GM12873 (cell line): ENCODE data around the gene SYS1.
A peak's percentile ranks its signal among the peaks of the same experiment; 100 is the strongest.

Experiments used
- TF ChIP-seq, protein P1 (sequence below): IDR thresholded peaks from 2 replicates; pipeline ENCODE4 v1.5.1; 2012; ENCODE audit warnings: low read depth, mild to moderate bottlenecking, moderate library complexity, low read length, control low read depth; ENCODE audit not compliant: insufficient read depth; ENCODE audit errors: missing control alignments

The SYS1 gene

DNA sequence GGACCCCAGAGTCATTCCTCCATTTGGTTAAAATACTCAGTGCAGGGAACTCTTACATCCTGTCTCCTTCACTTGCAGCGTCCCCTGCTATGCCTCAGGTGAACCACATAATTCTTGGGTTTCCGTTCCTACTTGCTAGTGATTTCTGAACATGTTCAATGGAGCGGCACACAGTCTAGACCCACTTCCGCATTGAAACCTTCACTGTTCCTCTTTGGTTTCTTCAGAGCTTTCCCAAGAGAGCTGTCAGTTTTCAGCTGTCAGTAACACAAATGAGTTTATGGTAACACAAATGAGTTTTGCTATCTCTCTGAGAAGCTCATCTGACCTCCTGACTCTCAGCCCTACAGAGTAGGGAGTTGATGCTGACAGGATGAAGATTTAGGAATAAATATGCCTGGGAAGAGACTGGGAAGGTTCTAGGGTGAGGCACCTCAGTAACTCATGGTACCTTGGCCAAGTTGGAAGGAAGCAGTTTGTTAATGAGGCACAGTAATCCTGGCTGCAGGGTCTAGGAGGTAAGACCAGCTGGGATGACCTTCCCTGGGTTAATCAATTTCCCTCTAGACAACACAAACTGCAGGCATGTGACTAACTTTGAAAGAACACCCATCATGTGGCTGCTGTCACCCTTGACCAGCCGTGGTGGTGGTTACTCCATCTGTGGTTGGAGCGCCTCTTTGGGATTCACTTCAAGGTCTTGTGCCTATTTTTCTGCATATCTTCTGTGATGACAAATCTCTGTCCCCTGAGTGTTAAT is 5.4 kb downstream of the SYS1 start:
- TF ChIP-seq, protein P1, sequence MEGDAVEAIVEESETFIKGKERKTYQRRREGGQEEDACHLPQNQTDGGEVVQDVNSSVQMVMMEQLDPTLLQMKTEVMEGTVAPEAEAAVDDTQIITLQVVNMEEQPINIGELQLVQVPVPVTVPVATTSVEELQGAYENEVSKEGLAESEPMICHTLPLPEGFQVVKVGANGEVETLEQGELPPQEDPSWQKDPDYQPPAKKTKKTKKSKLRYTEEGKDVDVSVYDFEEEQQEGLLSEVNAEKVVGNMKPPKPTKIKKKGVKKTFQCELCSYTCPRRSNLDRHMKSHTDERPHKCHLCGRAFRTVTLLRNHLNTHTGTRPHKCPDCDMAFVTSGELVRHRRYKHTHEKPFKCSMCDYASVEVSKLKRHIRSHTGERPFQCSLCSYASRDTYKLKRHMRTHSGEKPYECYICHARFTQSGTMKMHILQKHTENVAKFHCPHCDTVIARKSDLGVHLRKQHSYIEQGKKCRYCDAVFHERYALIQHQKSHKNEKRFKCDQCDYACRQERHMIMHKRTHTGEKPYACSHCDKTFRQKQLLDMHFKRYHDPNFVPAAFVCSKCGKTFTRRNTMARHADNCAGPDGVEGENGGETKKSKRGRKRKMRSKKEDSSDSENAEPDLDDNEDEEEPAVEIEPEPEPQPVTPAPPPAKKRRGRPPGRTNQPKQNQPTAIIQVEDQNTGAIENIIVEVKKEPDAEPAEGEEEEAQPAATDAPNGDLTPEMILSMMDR = no peak

DNA sequence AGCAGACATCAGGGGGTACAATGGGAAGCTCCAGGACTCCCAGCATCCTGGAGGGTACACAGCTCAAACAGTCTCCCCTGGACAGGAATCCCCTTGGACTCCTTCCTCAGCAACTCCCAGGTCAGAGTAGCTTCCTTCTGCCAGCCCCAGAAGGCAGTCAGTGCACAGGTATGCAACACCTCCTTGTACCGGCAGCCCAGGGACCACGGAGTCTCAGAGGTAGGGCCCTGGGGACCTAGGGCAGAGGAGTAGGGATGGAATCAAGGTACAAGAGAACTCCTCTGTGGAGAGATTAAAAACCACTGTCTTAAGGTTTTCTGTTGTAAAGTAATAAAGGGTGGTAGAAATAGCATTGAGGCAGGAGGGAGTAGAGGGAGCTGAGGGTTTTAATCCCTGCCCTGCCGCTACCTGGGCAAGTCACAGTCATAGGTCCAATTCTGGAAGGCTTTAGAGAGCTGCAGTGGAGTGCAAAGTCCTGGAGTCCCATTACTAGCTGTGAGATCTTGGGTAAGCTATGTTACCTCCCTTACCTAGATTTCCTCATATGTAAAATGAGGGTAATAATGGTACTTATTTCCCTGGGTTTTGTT is 7.7 kb downstream of the SYS1 start:
- TF ChIP-seq, protein P1 = no peak

- TF ChIP-seq, protein P1 = no peak
Observed at GRCh38 chr20:45372241-45372640, 9.3 kb downstream of the SYS1 start.

DNA sequence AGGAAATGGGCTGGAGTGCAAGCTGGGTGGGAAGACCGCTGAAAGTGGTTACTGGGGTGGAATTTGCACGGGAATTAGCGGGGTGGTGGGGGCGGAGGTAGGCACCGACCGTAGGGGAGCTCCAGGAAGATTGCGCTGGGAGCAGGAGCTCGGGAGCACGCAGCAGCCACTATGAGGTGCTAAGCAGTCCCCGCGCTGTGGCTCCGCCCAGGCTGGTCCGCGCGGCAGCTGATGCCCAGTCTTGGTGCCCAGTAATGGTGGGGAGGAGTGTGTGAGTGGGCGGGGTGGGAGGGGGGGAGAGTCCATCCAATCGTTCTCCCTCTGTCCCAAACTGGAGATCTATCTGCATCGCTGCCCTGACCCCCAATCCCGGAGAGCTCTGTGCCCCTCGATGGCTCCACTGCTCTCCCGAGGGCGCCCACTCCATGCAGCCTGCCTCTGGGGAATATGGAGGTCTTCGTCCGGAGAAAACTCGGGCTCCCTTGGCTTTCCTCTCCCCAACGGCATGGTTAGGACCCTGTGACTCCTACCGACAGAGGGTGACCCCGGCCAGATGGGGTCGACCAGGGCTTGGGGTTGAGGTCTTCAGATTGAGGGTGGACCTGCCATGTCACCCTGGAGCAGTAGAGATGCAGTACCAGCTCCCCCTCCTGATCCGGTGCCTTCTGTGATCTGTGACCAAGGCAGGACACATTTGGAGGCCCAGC is 9.8 kb downstream of the SYS1 start:
- TF ChIP-seq, protein P1 = no peak

- TF ChIP-seq, protein P1 = peak; percentile 93
Observed at GRCh38 chr20:45373353-45374100, 10.6 kb downstream of the SYS1 start.

DNA sequence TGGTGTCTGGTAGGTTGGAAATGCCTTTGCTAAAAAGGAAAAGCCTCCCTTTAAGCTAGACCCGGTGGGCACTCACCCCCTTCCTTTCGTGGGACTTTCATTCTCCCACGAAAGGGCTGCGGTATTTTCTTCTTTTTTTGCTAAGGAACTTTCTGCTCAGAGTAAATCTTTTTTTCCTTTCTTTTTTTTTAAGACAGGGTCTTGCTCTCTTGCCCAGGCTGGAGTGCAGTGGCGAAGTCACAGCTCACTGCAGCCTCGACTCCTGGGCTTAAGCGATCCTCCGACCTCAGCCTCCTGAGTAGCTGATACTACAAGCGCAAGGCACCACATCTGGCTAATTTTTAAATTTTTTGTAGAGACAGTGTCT is 11.1 kb downstream of the SYS1 start:
- TF ChIP-seq, protein P1 = no peak

- TF ChIP-seq, protein P1 = no peak
Observed at GRCh38 chr20:45374966-45375365, 12.0 kb downstream of the SYS1 start.
